ENCODE data around the gene KIF5B.

GRCh38 chr10:31982111-31982510 lies 74.1 kb downstream of the KIF5B start:
- no peak for TF ChIP-seq CTCF (IDR thresholded peaks at IDR 0.05)
- no peak for TF ChIP-seq POLR2A (IDR thresholded peaks at IDR 0.05)
